Heart left ventricle (tissue), 16 donors: ENCODE results near the gene ADA. TPM values are rescaled to one million over a fixed set of nuclear protein-coding genes. Genes with fewer than 3 reads are reported as not detected.

Source experiments
- ATAC-seq, 4 donors: fragments of 200-7000 bp; cut with Tn5 transposase; one replicate each; pipeline ENCODE4 v1.9.1; 2020 to 2022; ENCODE audit warnings: moderate library complexity in 4 of 4, mild to moderate bottlenecking in 3 of 4, moderate number of reproducible peaks in 1 of 4
- DNase-seq, 5 donors: peaks; one replicate each; pipeline ENCODE4 v3.0.0-alpha.2; 2020
- H3K27ac ChIP-seq, 12 donors: fragments of 200-600 bp; sonication (generic) in 4 of 12; one replicate each; pipeline versions ENCODE4 v1.5.0 to v1.8.0; 2016 to 2022; ENCODE audit warnings: mild to moderate bottlenecking in 2 of 12
- H3K27me3 ChIP-seq, 9 donors: fragments of 200-600 bp; sonication (generic) in 2 of 9; one replicate each; pipeline versions ENCODE4 v1.5.1 to v1.8.0; 2016 to 2022; ENCODE audit warnings: mild to moderate bottlenecking in 3 of 9
- H3K36me3 ChIP-seq, 9 donors: fragments of 200-600 bp; sonication (generic) in 2 of 9; one replicate each; pipeline versions ENCODE4 v1.5.0 to v1.8.0; 2018 to 2022; ENCODE audit warnings: mild to moderate bottlenecking in 2 of 9
- H3K4me1 ChIP-seq, 12 donors: fragments of 200-600 bp; sonication (generic) in 4 of 12; one replicate each; pipeline versions ENCODE4 v1.5.0 to v1.8.0; 2016 to 2022; ENCODE audit warnings: mild to moderate bottlenecking in 3 of 12
- H3K4me3 ChIP-seq, 12 donors: fragments of 200-600 bp; sonication (generic) in 4 of 12; one replicate each; pipeline versions ENCODE4 v1.5.0 to v1.8.0; 2017 to 2022; ENCODE audit warnings: mild to moderate bottlenecking in 9 of 12, moderate library complexity in 4 of 12
- H3K9me3 ChIP-seq, 12 donors: fragments of 200-600 bp; sonication (generic) in 4 of 12; one replicate each; pipeline versions ENCODE4 v1.5.0 to v1.8.0; 2016 to 2022; ENCODE audit warnings: mild to moderate bottlenecking in 1 of 12
- POLR2A ChIP-seq, 2 donors: fragments of 450-650 bp; IDR thresholded peaks; one replicate each; pipeline ENCODE4 v1.6.1; 2017; ENCODE audit warnings: antibody characterized with exemption in 2 of 2, mild to moderate bottlenecking in 2 of 2, moderate library complexity in 2 of 2
- WGBS, 4 donors: extraction: QIAGEN DNeasy Blood & Tissue Kit in 2 of 4; methylation state at CpG; one replicate each; pipeline versions ENCODE4 v1.1.5 to v1.1.7; 2013 to 2018; 5-methylcytosine and 5-hydroxymethylcytosine counted together
- intact Hi-C, 10 donors: fragments of 100-400 bp; cut with DNase I; formaldehyde crosslinking; loops; one replicate each; pipeline versions ENCODE4 v1.11.1 to v1.14.2; 2022
- polyA plus RNA-seq, 2 donors: library from polyadenylated mRNA; stranded (reverse); fragments of 200-250 nt; gene quantifications; one replicate each; pipeline ENCODE4 v1.2.3, GENCODE V29; 2013
- total RNA-seq, 9 donors: library from RNA; depleted of rRNA in 2 of 9; stranded (reverse); fragments of >200 nt in 2 of 9; fragmentation: NEBNext Ultra II Directional in 3 of 9; extraction: Animal tissue kit (Norgen Biotek cat#: 25700) in 3 of 9; gene quantifications; one replicate each; pipeline versions ENCODE4 v1.1.0 to v1.2.4, GENCODE V29; 2016 to 2023
- TF ChIP-seq, protein P1 (sequence below), 12 donors: fragments of 200-600 bp; sonication (generic) in 4 of 12; IDR thresholded peaks; one replicate each; pipeline versions ENCODE4 v1.5.0 to v1.8.0; 2018 to 2022; ENCODE audit warnings: antibody characterized with exemption in 12 of 12, mild to moderate bottlenecking in 5 of 12
- donor health status: ischemic (EF 13 %, LVEDD 7.1; RV severe dilation, severe dysfunction).
- donor health status: healthy with polysubstance abuse.
- donor health status: DM: no; HTN: yes; CAD: no.
- donor health status: DM: no; HTN: no; CAD: no.
- donor health status: ischemic (EF 25% LVEDD 6.9; RV normal size, moderate dysfunction).
- donor health status: ischemic (EF 25% LVEDD 5.7; RV mildly dilated, moderate dysfunction).
- donor health status: healthy.
- donor health status: DM: yes; HTN: yes; CAD: no.
- donor health status: ischemic (EF 35%, LVEDD 5.7; RV mildly dilated, moderate dysfunction).
- donor health status: nonischemic (EF 11% LVEDD 7.7; RV severe dilation, severe dysfunction).
- donor health status: DM: yes; HTN: yes; CAD: no.
- donor health status: PGD.
- donor health status: ischemic (EF 29% LVEDD 5.4; RV normal size, mild dysfunction).
- donor health status: nonischemic (EF 23%, LVEDD 6.1; RV moderate dilation, normal function).

The ADA gene
- total and polyA plus RNA-seq, 11 donors: 2.5 to 11.5 (median 6.4) TPM

DNA sequence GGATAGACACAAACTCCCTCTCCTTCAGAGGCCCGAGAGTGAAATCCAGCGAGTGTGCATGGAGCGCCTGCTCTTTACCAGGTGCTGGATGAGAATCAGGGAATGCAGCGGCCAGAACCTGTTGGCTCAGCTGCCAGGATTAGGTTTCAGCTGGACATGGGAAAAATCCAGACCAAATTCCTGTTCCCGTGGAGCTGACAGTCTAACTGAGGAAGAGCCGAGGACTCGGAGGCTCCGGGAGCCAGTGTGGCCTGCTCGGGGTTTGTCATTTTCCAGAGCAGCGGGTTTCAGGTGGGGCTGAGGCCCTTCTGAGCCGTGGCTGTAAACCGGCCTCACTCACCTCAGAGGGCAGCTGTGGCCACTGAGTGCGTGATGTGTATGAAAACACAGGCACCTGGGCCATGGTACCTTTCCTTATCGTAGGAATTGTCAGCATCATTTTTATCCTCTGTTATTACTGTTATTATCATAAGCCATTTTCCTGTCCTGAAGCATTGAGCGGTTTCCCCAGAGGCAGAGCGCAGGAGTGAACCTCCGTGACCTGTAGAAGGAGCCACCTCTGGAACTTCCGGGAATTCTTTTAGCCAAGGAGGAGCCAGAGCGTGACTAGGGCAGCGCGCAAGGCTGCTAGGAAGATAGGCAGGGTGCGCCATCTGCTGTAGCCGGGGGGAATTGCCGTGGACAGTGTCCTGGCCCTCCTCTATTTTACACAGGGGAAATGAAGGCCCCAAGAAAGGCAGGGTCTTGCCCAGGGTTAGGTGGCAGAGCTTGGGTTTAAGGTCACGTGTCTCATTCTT lies 41.8 kb downstream of the ADA start:
- 8 to 19% (median 12%) methylated on average over 20 to 25 of the region's 25 CpGs for WGBS, 4 donors
- Histone ChIP-seq H3K4me1 (peaks cover 8 to 70% (median 40%) of the 10 kb centered on the region in 12 donors), H3K4me3 (peak overlapping the region in 9 of 12 donors; percentile 11 to 41 (median 32)), H3K27ac (peak overlapping the region; percentile 45 to 91 (median 84)), H3K36me3 (peaks cover 0 to 38% (median 17%) of the 10 kb centered on the region in 9 donors), H3K9me3 (no peaks in the 10 kb centered on the region), H3K27me3 (no peaks in the 10 kb centered on the region)
- TF ChIP-seq, protein P1, sequence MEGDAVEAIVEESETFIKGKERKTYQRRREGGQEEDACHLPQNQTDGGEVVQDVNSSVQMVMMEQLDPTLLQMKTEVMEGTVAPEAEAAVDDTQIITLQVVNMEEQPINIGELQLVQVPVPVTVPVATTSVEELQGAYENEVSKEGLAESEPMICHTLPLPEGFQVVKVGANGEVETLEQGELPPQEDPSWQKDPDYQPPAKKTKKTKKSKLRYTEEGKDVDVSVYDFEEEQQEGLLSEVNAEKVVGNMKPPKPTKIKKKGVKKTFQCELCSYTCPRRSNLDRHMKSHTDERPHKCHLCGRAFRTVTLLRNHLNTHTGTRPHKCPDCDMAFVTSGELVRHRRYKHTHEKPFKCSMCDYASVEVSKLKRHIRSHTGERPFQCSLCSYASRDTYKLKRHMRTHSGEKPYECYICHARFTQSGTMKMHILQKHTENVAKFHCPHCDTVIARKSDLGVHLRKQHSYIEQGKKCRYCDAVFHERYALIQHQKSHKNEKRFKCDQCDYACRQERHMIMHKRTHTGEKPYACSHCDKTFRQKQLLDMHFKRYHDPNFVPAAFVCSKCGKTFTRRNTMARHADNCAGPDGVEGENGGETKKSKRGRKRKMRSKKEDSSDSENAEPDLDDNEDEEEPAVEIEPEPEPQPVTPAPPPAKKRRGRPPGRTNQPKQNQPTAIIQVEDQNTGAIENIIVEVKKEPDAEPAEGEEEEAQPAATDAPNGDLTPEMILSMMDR (IDR thresholded peaks at IDR 0.05): peak; percentile 92 to 100 (median 98)
- TF ChIP-seq POLR2A (IDR thresholded peaks at IDR 0.05): no peak
- ATAC-seq (peak; percentile 85 to 92 (median 91)), DNase-seq (peak; percentile 88 to 93 (median 89))
- intact Hi-C loops: loop anchor here (1.0 to 10.0 kb wide), 20 partner anchors 32 to 395 kb away; partner anchors contain the start of genes TTPAL (in 5 of the 10), OSER1 (in 2 of the 10), ADA (in 1 of the 10) and FITM2 (in 1 of the 10)

DNA sequence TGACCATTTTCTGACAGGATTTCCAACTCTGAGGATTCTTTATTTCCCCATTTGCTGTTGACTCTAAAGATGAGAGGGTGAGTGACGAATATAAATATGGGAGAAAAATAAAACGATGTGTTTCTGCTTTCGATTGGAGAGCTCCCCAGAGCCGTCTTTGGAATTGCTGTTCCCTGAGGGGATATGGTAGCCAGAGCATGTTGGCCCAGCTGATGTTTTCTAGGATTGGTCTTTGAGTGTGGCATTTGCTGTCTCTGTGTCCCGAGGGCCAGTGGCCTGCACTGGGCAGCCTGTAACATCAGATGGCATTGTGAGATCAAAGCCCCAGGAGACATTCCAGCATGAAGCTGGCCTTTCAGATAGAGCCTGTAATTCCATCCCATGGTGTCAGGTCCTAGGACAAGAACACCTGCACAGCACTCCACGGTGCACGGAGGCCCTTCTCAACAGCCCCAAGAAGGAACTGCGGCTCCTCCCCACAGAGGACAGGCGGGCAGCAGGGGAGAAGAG lies 42.4 kb downstream of the ADA start:
- ATAC-seq (peak; percentile 20 to 26 (median 22)), DNase-seq (no peak)
- intact Hi-C loops: loop anchor here in 4 of 10 donors (1.0 to 10.0 kb wide), 6 partner anchors 33 to 304 kb away; partner anchors contain the start of gene TTPAL (in 1 of the 4)
- 34 to 47% (median 42%) methylated on average over 6 to 9 of the region's 9 CpGs for WGBS, 4 donors
- Histone ChIP-seq H3K4me1 (peaks cover 8 to 70% (median 38%) of the 10 kb centered on the region in 12 donors), H3K27me3 (no peaks in the 10 kb centered on the region), H3K4me3 (peak overlapping the region in 8 of 12 donors; percentile 11 to 41 (median 34)), H3K36me3 (peaks cover 0 to 31% (median 11%) of the 10 kb centered on the region in 9 donors), H3K9me3 (no peaks in the 10 kb centered on the region), H3K27ac (peak overlapping the region; percentile 45 to 91 (median 84))
- TF ChIP-seq POLR2A (IDR thresholded peaks at IDR 0.05): no peak
- TF ChIP-seq, protein P1 (IDR thresholded peaks at IDR 0.05): no peak

DNA sequence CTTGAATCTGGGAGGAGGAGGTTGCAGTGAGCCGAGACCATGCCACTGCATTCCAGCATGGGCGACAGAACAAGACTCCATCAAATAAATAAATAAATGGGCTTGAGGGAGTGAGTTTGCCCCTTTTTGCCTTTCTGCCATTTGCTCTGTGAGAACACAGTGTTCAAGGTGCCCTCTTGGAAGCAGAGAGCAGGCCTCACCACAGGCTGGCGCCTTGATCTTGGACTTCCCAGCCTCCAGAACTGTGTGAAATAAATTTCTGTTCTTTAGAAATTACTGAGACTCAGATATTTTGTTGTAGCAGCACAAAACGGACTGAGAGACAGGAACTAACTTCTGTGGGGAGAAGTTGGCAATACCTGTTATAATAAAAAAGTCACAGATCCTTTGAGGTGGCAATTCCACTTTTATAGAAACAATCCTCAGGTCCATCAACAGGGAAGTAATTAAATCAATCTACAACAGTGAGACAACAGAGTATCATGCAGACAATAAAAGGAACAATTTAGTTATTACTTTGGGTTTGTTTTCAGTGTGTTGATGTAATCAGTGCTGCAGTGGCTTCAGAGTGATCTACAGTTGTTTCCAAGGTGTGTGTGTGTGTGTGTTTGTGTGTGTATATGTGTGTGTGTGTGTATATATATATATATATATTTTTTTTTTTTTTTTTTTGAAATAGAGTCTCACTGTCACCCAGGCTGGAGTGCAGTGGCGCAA lies 44.6 kb downstream of the ADA start:
- WGBS, 4 donors: 96 to 99% (median 97%) methylated on average over 5 of the region's 5 CpGs

More for the DNA sequence above, 44.6 kb downstream of the ADA start:
- Histone ChIP-seq H3K27ac (peak overlapping the region in 1 of 12 donors; percentile 4), H3K36me3 (peaks cover 0 to 12% (median 0%) of the 10 kb centered on the region in 9 donors), H3K4me3 (no peak overlapping the region), H3K27me3 (no peaks in the 10 kb centered on the region), H3K9me3 (no peaks in the 10 kb centered on the region), H3K4me1 (peaks cover 8 to 74% (median 55%) of the 10 kb centered on the region in 12 donors)
- TF ChIP-seq POLR2A (IDR thresholded peaks at IDR 0.05): no peak
- TF ChIP-seq, protein P1 (IDR thresholded peaks at IDR 0.05): no peak
- no peak for DNase-seq
- intact Hi-C loops: loop anchor here in 3 of 10 donors (5.0 to 10.0 kb wide), 4 partner anchors 75 to 302 kb away; partner anchors contain the start of gene TTPAL (in 1 of the 3)
- ATAC-seq: no peak
